B cell (primary cell): ENCODE measurements around the gene TNPO3. TPM values are rescaled to one million over a fixed set of nuclear protein-coding genes. Genes with fewer than 3 reads are reported as not detected.

Experiments
- ATAC-seq: fragments of 200-7000 bp; cut with Tn5 transposase; one replicate; pipeline ENCODE4 v1.10.0; 2021; ENCODE audit warnings: low read depth, mild to moderate bottlenecking, moderate number of reproducible peaks, moderate library complexity
- CTCF ChIA-PET: fragments of 350-600 bp; sonication (Branson Sonifier 250); formaldehyde crosslinking; loops from one replicate; lab custom pipeline; 2021; ENCODE audit warnings: antibody characterized with exemption, inconsistent platforms; lab: Charles Lee
- POLR2A ChIA-PET: fragments of 350-600 bp; sonication (Branson Sonifier 250); formaldehyde crosslinking; loops from one replicate; lab custom pipeline; 2021; ENCODE audit warnings: antibody characterized with exemption; lab: Charles Lee
- DNase-seq: peaks from one replicate; pipeline ENCODE4 v3.0.0; 2013
- H2AFZ ChIP-seq: 2 replicates; pipeline ENCODE4 v1.6.1; 2012; ENCODE audit warnings: mild to moderate bottlenecking, low read depth, low read length; ENCODE audit not compliant: insufficient read depth, poor library complexity, severe bottlenecking
- H3K27ac ChIP-seq, 2 donors: 1 replicate in 1 of 2; 2 replicates in 1 of 2; pipeline ENCODE4 v1.5.1; 2012 to 2013; ENCODE audit warnings: low read length in 2 of 2, mild to moderate bottlenecking in 2 of 2, moderate library complexity in 1 of 2
- H3K27me3 ChIP-seq, 4 experiments: fragments of 200-600 bp in 1 of 4; sonication (generic) in 1 of 4; replicated peaks in 1 of 4; 1 replicate in 2 of 4; 2 replicates in 2 of 4; pipeline versions ENCODE4 v1.6.1 to v1.7.0; 2013 to 2016; ENCODE audit warnings: low read length in 3 of 4, mild to moderate bottlenecking in 2 of 4, mixed read lengths in 1 of 4, moderate library complexity in 1 of 4; ENCODE audit not compliant: insufficient read depth in 4 of 4, control insufficient read depth in 3 of 4; ENCODE audit errors: control extremely low read depth in 1 of 4
- H3K36me3 ChIP-seq, 2 experiments: replicated peaks in 1 of 2; 1 replicate in 1 of 2; 2 replicates in 1 of 2; pipeline versions ENCODE4 v1.6.1 to v1.7.1; 2013; ENCODE audit warnings: low read length in 1 of 2; ENCODE audit not compliant: insufficient read depth in 2 of 2, control insufficient read depth in 1 of 2; ENCODE audit errors: control extremely low read depth in 1 of 2, extremely low read depth in 1 of 2
- H3K4me1 ChIP-seq, 2 donors: fragments of 200-600 bp in 1 of 2; sonication (generic) in 1 of 2; 1 replicate in 1 of 2; 2 replicates in 1 of 2; pipeline versions ENCODE4 v1.5.1 to v1.6.1; 2013 to 2017; ENCODE audit warnings: low read length in 2 of 2; ENCODE audit not compliant: control insufficient read depth in 2 of 2, insufficient read depth in 2 of 2
- H3K4me2 ChIP-seq: replicated peaks from 2 replicates; pipeline ENCODE3; 2012; ENCODE audit warnings: mild to moderate bottlenecking, low read depth, low read length; ENCODE audit not compliant: poor library complexity, severe bottlenecking
- H3K4me3 ChIP-seq, 5 experiments: fragments of 200-600 bp in 1 of 5; sonication (generic) in 1 of 5; 1 replicate in 3 of 5; 2 replicates in 2 of 5; pipeline versions ENCODE4 v1.5.1 to v1.7.0; 2011 to 2016; ENCODE audit warnings: low read length in 4 of 5, mild to moderate bottlenecking in 4 of 5, low read depth in 2 of 5, control low read depth in 1 of 5, moderate library complexity in 1 of 5; ENCODE audit not compliant: insufficient read depth in 1 of 5; ENCODE audit errors: control extremely low read depth in 1 of 5, extremely low read depth in 1 of 5
- H3K79me2 ChIP-seq: fragments of 200-600 bp; sonication (generic); one replicate; pipeline ENCODE4 v1.6.0; 2016; ENCODE audit warnings: low read length; ENCODE audit not compliant: control insufficient read depth, insufficient read depth
- H3K9ac ChIP-seq: fragments of 200-600 bp; sonication (generic); 2 replicates; pipeline ENCODE4 v1.6.1; 2017; ENCODE audit warnings: mild to moderate bottlenecking, low read length, moderate library complexity
- H3K9me3 ChIP-seq, 3 donors: one replicate each; pipeline versions ENCODE4 v1.6.1 to v1.7.1; 2013; ENCODE audit warnings: low read length in 2 of 3; ENCODE audit not compliant: control insufficient read depth in 2 of 3, insufficient read depth in 1 of 3; ENCODE audit errors: control extremely low read depth in 1 of 3
- H4K20me1 ChIP-seq: 2 replicates; pipeline ENCODE4 v1.6.0; 2012; ENCODE audit warnings: mild to moderate bottlenecking, low read length; ENCODE audit not compliant: insufficient read depth, control insufficient read depth, poor library complexity, severe bottlenecking
- H3K27ac Mint-ChIP-seq: one replicate; pipeline ENCODE4 v1.8.0; 2021; ENCODE audit warnings: mixed read lengths
- H3K27me3 Mint-ChIP-seq: one replicate; pipeline ENCODE4 v1.8.0; 2021; ENCODE audit warnings: mixed read lengths
- H3K4me1 Mint-ChIP-seq: one replicate; pipeline ENCODE4 v1.8.0; 2021; ENCODE audit warnings: mixed read lengths
- H3K4me3 Mint-ChIP-seq: one replicate; pipeline ENCODE4 v1.8.0; 2021; ENCODE audit warnings: mixed read lengths
- H3K9me3 Mint-ChIP-seq: one replicate; pipeline ENCODE4 v1.8.0; 2022; ENCODE audit warnings: mixed read lengths; ENCODE audit not compliant: insufficient read depth
- EZH2 ChIP-seq: IDR thresholded peaks from 2 replicates; pipeline ENCODE4 v1.6.1; 2012; ENCODE audit warnings: borderline replicate concordance, low read depth, mild to moderate bottlenecking, moderate library complexity, low read length; ENCODE audit not compliant: insufficient read depth, poor library complexity, severe bottlenecking
- WGBS: methylation state at CpG from one replicate; pipeline ENCODE4 v1.1.5; 2013; ENCODE audit warnings: missing lambda C conversion rate; ENCODE audit not compliant: insufficient coverage; 5-methylcytosine and 5-hydroxymethylcytosine counted together
- intact Hi-C: fragments of 100-400 bp; cut with micrococcal nuclease; formaldehyde crosslinking; loops from one replicate; pipeline ENCODE4 v1.10.0; 2022
- polyA plus RNA-seq: library from polyadenylated mRNA; depleted of rRNA; stranded (reverse); fragments of >200 nt; gene quantifications from 2 replicates; pipeline ENCODE4 v1.2.3, GENCODE V29; 2012
- total RNA-seq, 2 donors: library from RNA; stranded (reverse); fragments of 120-200 nt in 1 of 2; gene quantifications; 1 replicate in 1 of 2; 2 replicates in 1 of 2; pipeline versions ENCODE4 v1.2.3 to v1.2.4, GENCODE V29; 2013 to 2022
- TF ChIP-seq, protein P1 (sequence below): fragments of 200-600 bp; IDR thresholded peaks from one replicate; pipeline ENCODE4 v1.8.0; 2022; ENCODE audit warnings: antibody characterized with exemption, mild to moderate bottlenecking

The TNPO3 gene
- total and polyA plus RNA-seq, 2 donors (not counting 1 experiment from before 2014, with no cell fraction given), result 19.0 to 48.3 TPM

DNA sequence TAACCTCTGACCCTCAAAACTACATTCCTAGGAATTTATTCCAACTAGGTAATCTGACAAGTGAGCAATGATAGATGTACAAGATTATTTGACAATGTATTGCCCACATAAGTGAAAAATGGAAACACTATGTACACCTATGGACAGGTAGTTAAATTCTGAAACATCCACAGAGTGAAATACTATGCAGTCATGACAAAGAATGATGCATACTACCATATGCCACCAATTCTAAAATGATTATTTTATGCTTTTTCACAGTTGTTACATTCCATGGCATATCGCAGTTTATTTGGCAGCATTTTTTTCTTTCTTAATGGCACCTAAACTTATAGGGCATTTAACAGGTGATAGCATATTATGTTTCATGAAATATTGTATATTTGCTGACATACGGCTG lies 20.1 kb upstream of the TNPO3 start:
- Histone ChIP-seq H3K36me3 (no peaks in the 10 kb centered on the region), H3K27me3 (peaks cover 0 to 3% (median 0%) of the 10 kb centered on the region in 4 experiments), H3K4me1 (no peaks in the 10 kb centered on the region), H2AFZ (no peak overlapping the region), H4K20me1 (no peaks in the 10 kb centered on the region), H3K9ac (no peak overlapping the region), H3K79me2 (no peaks in the 10 kb centered on the region), H3K4me3 (no peak overlapping the region), H3K27ac (no peak overlapping the region), H3K9me3 (no peaks in the 10 kb centered on the region), H3K4me2 (no peak overlapping the region)
- Mint-ChIP-seq H3K4me3 (no peak overlapping the region), H3K27ac (no peak overlapping the region), H3K27me3 (peaks cover 6% of the 10 kb centered on the region), H3K9me3 (no peaks in the 10 kb centered on the region), H3K4me1 (peaks cover 4% of the 10 kb centered on the region)
- ChIA-PET POLR2A (interaction anchor here (0.7 kb wide), 1 partner anchor 239 kb away, joined by 4 read pairs; no protein-coding TSS in a partner anchor), CTCF (interaction anchor here (0.6 kb wide), 1 partner anchor 252 kb away, joined by 3 read pairs; no protein-coding TSS in a partner anchor)
- intact Hi-C loops, result no loop called here
- no CpG with 5 or more reads among the region's 2 CpGs for WGBS
- DNase-seq (no peak), ATAC-seq (no peak)
- TF ChIP-seq, protein P1, sequence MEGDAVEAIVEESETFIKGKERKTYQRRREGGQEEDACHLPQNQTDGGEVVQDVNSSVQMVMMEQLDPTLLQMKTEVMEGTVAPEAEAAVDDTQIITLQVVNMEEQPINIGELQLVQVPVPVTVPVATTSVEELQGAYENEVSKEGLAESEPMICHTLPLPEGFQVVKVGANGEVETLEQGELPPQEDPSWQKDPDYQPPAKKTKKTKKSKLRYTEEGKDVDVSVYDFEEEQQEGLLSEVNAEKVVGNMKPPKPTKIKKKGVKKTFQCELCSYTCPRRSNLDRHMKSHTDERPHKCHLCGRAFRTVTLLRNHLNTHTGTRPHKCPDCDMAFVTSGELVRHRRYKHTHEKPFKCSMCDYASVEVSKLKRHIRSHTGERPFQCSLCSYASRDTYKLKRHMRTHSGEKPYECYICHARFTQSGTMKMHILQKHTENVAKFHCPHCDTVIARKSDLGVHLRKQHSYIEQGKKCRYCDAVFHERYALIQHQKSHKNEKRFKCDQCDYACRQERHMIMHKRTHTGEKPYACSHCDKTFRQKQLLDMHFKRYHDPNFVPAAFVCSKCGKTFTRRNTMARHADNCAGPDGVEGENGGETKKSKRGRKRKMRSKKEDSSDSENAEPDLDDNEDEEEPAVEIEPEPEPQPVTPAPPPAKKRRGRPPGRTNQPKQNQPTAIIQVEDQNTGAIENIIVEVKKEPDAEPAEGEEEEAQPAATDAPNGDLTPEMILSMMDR, result no peak
- TF ChIP-seq EZH2, result no peak

GRCh38 chr7:129074361-129074871 lies 19.5 kb upstream of the TNPO3 start:
- no CpG with 5 or more reads among the region's 1 CpG for WGBS
- intact Hi-C loops, result no loop called here
- Histone ChIP-seq H3K4me3 (no peak overlapping the region), H4K20me1 (no peaks in the 10 kb centered on the region), H3K27ac (no peak overlapping the region), H3K9me3 (no peaks in the 10 kb centered on the region), H2AFZ (no peak overlapping the region), H3K4me1 (no peaks in the 10 kb centered on the region), H3K36me3 (no peaks in the 10 kb centered on the region), H3K4me2 (no peak overlapping the region), H3K27me3 (peaks cover 0 to 6% (median 1%) of the 10 kb centered on the region in 4 experiments), H3K9ac (no peak overlapping the region), H3K79me2 (no peaks in the 10 kb centered on the region)
- Mint-ChIP-seq H3K27ac (no peak overlapping the region), H3K4me1 (peaks cover 4% of the 10 kb centered on the region), H3K9me3 (no peaks in the 10 kb centered on the region), H3K27me3 (peaks cover 6% of the 10 kb centered on the region), H3K4me3 (no peak overlapping the region)
- CTCF ChIA-PET, result no interaction called here
- ATAC-seq, result no peak
- TF ChIP-seq, protein P1, result no peak
- TF ChIP-seq EZH2, result no peak
- POLR2A ChIA-PET, result no interaction called here
- DNase-seq, result no peak
